ENCODE data around the gene NDUFB10.

DNA sequence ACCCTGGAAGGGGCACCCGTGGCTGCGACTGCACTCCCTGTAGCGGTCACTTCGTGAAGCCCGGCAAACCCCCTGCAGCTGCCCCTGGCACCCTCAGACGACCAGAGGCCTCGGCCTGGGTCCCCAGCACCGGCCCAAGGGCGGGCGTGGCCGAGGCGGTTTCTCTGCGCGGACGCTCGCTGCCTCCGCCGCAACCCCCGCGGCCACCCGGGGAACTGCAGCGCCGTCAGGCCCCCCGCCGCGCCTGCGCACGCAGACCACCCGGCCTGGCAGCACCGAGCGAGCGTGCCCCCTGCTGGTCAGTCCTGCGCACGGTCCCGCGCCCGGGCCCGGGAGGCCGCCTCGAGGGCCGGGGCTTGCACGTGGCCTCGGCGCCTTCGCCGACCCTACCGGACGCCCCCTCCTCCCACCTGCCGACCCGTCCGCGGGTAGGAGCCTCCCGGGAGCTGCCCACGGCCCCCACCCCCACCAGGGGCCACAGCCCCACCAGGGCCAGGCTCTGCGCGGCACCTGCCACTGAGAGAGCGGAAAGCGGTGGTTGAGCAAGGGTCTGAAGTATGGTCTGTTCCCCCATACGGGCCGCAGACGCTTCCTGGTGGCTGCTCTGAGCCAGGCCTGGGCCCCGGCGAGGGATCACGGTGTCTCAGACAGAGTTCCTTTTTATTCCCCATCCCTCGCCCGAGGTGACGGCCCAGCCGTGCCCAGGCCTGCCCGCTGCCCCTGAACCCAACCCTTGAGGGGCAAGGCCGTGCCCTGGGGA is 29.6 kb upstream of the NDUFB10 start:
- TF ChIP-seq GATA3 (IDR thresholded peaks at IDR 0.05; ENCODE audit: low read depth, low read length) = no peak
- TF ChIP-seq GATA2 (IDR thresholded peaks at IDR 0.05; ENCODE audit: low read depth, low read length) = no peak
